Glutamatergic neuron (in vitro differentiated cells): ENCODE results near the gene PPP6R3. TPM values are rescaled to one million over a fixed set of nuclear protein-coding genes. Genes with fewer than 3 reads are reported as not detected.
"Not testable (repeated sequence)": the region's sequence is repeated elsewhere in the genome, so short reads cannot be mapped to it uniquely, and the experiment has no call there.

Experiments used
- DNase-seq: peaks from one replicate; pipeline ENCODE4 v3.0.0; 2022
- H3K27ac Mint-ChIP-seq: one replicate; pipeline ENCODE4 v1.8.0; 2020; ENCODE audit warnings: mild to moderate bottlenecking, mixed read lengths, inconsistent platforms; ENCODE audit not compliant: unreplicated experiment
- H3K27me3 Mint-ChIP-seq: one replicate; pipeline ENCODE4 v1.8.0; 2020; ENCODE audit warnings: mild to moderate bottlenecking, moderate library complexity, mixed read lengths, inconsistent platforms; ENCODE audit not compliant: unreplicated experiment
- H3K36me3 Mint-ChIP-seq: one replicate; pipeline ENCODE4 v1.8.0; 2020; ENCODE audit warnings: mild to moderate bottlenecking, mixed read lengths, inconsistent platforms; ENCODE audit not compliant: unreplicated experiment
- H3K4me1 Mint-ChIP-seq: one replicate; pipeline ENCODE4 v1.8.0; 2020; ENCODE audit warnings: mild to moderate bottlenecking, low read depth, mixed read lengths, inconsistent platforms; ENCODE audit not compliant: unreplicated experiment
- H3K4me3 Mint-ChIP-seq: one replicate; pipeline ENCODE4 v1.8.0; 2020; ENCODE audit warnings: mild to moderate bottlenecking, mixed read lengths, inconsistent platforms; ENCODE audit not compliant: unreplicated experiment
- H3K9me3 Mint-ChIP-seq: one replicate; pipeline ENCODE4 v1.8.0; 2020; ENCODE audit warnings: mild to moderate bottlenecking, moderate library complexity, mixed read lengths, inconsistent platforms; ENCODE audit not compliant: unreplicated experiment
- CTCF ChIP-seq: fragments of 200-600 bp; sonication (generic); IDR thresholded peaks from one replicate; pipeline ENCODE4 v1.5.0; 2021; ENCODE audit not compliant: partially characterized antibody, unreplicated experiment
- total RNA-seq: library from RNA; stranded (reverse); fragmentation: NEBNext Ultra II Directional; extraction: Animal tissue kit (Norgen Biotek cat#: 25700); gene quantifications from one replicate; pipeline ENCODE4 v1.2.1, GENCODE V29; 2021; ENCODE audit not compliant: unreplicated experiment

Gene PPP6R3
- total RNA-seq, 1 donor from 2014 or later, result 312 TPM

- H3K4me3 Mint-ChIP-seq, result no peak overlapping the region
- DNase-seq, result no peak
- peaks cover 29% of the 10 kb centered on the region for H3K36me3 Mint-ChIP-seq
- H3K9me3 Mint-ChIP-seq, result peaks cover 16% of the 10 kb centered on the region
- H3K4me1 Mint-ChIP-seq, result no peaks in the 10 kb centered on the region
- no peak for TF ChIP-seq CTCF
- no peak overlapping the region for H3K27ac Mint-ChIP-seq
- H3K27me3 Mint-ChIP-seq, result peaks cover 4% of the 10 kb centered on the region
These were observed 157.6 kb downstream of the PPP6R3 start for GRCh38 chr11:68617925-68618809.

GRCh38 chr11:68621826-68622225, 161.3 kb downstream of the PPP6R3 start:
- Mint-ChIP-seq H3K4me1 (no peaks in the 10 kb centered on the region), H3K27me3 (peaks cover 2% of the 10 kb centered on the region), H3K4me3 (no peak overlapping the region), H3K9me3 (peaks cover 17% of the 10 kb centered on the region), H3K27ac (no peak overlapping the region), H3K36me3 (peaks cover 28% of the 10 kb centered on the region)
- no peak for DNase-seq
- TF ChIP-seq CTCF, result no peak

- not testable (repeated sequence) for H3K27ac Mint-ChIP-seq, H3K27me3 Mint-ChIP-seq
These were observed 163.2 kb downstream of the PPP6R3 start for GRCh38 chr11:68623706-68624105.

GRCh38 chr11:68625069-68625468, 164.5 kb downstream of the PPP6R3 start:
- not testable (repeated sequence) for H3K9me3 Mint-ChIP-seq, H3K4me1 Mint-ChIP-seq, DNase-seq, H3K27me3 Mint-ChIP-seq, H3K4me3 Mint-ChIP-seq, H3K27ac Mint-ChIP-seq
- peaks cover 17% of the 10 kb centered on the region for H3K36me3 Mint-ChIP-seq

More at GRCh38 chr11:68623706-68624105, 163.2 kb downstream of the PPP6R3 start:
- Mint-ChIP-seq H3K36me3 (peaks cover 17% of the 10 kb centered on the region), H3K9me3 (peaks cover 11% of the 10 kb centered on the region)
- H3K4me1 Mint-ChIP-seq, DNase-seq, H3K4me3 Mint-ChIP-seq: not testable (repeated sequence)

- not testable (repeated sequence) for DNase-seq, H3K4me3 Mint-ChIP-seq, H3K9me3 Mint-ChIP-seq, H3K27me3 Mint-ChIP-seq, H3K27ac Mint-ChIP-seq, H3K4me1 Mint-ChIP-seq
- H3K36me3 Mint-ChIP-seq, result peaks cover 17% of the 10 kb centered on the region
These were observed 165.7 kb downstream of the PPP6R3 start for GRCh38 chr11:68626236-68626635.

GRCh38 chr11:68628837-68629236, 168.3 kb downstream of the PPP6R3 start:
- H3K27ac Mint-ChIP-seq, DNase-seq, H3K27me3 Mint-ChIP-seq, H3K4me1 Mint-ChIP-seq, H3K4me3 Mint-ChIP-seq, H3K9me3 Mint-ChIP-seq, H3K36me3 Mint-ChIP-seq: not testable (repeated sequence)

- DNase-seq, H3K9me3 Mint-ChIP-seq, H3K4me1 Mint-ChIP-seq, H3K27ac Mint-ChIP-seq, H3K36me3 Mint-ChIP-seq, H3K4me3 Mint-ChIP-seq, H3K27me3 Mint-ChIP-seq: not testable (repeated sequence)
These were observed 171.8 kb downstream of the PPP6R3 start for GRCh38 chr11:68632375-68632774.
